DMS 273 (cell line): ENCODE results near the gene JAG1.
A peak's percentile ranks its signal among the peaks of the same experiment; 100 is the strongest.
"Not testable (repeated sequence)": the region's sequence is repeated elsewhere in the genome, so short reads cannot be mapped to it uniquely, and the experiment has no call there.

Source experiments
- DNase-seq: peaks from one replicate; lab custom pipeline; 2025; ENCODE audit not compliant: unreplicated experiment; lab: John Stamatoyannopoulos, UW

JAG1 gene

DNA sequence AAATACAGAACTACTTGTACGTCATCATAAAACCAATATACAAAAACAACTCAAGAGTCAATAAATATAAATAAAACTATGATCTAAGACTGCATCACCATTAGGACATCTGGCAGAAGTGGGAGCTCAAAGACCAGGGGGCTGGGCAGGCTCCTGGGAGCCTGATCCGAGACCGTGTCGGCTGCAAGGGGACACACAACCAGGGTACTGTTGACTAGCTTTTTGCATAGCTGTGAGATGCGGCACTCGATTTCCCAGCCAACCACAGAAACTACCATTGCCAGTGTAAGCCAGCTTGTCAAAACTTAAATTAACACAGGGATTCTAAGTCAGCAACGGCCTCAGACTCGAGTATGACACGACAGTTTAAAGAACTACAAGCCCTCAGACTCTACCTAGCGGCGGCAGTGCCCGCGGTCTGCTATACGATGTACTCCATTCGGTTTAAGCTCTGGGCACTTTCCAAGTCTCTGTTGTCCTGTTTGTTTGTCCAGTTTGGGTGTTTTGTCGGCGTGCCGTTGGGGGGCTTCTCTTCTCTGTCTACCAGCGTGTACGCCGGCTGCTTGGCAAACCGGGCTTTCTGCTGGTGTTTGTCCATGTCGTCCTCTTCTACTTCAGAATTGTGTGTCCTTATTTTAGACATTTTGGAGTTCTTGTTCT lies 34.6 kb downstream of the JAG1 start:
- no peak for DNase-seq

GRCh38 chr20:10637563-10637962 lies 36.2 kb downstream of the JAG1 start:
- no peak for DNase-seq

GRCh38 chr20:10637031-10637559 lies 36.7 kb downstream of the JAG1 start:
- no peak for DNase-seq

- no peak for DNase-seq
These were observed 37.4 kb downstream of the JAG1 start for GRCh38 chr20:10636326-10636818.

GRCh38 chr20:10635476-10636208 lies 38.2 kb downstream of the JAG1 start:
- no peak for DNase-seq

DNA sequence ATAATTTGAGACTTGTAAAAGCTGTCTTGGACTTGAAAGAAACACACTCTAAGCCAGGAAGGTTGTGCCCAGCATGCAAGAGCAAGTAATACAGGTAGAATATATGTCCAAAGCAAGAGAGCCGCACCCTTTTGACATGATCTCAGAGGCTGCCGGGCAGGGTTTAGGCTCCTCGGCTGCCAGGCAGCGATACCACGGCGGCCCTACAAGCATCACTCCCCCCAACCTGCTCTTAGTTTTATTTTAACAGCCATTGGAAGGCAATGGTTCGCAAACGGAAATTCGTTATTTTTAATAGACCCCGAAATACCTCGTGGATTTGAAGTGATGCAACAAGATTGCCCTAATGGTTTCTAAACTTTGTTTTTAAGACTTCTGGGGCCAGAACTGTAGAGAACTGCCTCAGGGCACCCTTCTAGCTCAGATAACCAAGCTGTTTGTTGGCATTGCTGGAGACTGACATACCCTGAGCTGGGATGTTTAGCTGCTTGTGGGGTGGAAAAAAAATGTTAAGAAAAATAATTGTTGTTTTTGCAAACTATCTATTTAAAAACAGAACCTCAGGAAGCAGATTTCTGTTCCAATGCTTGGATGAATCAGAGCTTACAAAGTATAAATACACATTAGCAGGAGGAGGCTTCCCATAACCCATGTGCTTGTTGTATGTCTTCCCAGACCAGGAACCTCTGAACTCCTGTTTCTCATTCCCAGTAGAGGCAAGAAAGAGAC lies 39.0 kb downstream of the JAG1 start:
- no peak for DNase-seq

GRCh38 chr20:10634211-10634610 lies 39.6 kb downstream of the JAG1 start:
- DNase-seq: no peak

DNA sequence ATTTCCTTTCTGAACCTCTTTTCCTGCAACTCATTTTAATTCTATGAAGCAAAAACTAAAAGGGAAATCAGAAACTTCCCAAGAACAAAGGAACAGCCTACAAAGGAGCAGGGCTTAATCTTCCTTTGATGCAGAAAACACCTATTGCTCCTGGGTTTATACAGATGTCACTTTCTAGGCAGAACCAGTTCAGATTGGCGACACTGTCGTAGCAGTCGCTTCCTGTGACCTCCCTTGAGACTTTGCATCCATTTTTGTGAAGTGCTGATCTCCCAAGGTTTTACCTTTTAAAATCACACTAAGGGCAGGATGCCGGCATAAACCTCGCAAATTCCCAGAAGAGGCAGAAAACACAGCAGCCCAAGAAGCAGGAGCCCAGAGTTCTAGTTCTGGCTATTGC lies 40.1 kb downstream of the JAG1 start:
- DNase-seq: no peak

DNA sequence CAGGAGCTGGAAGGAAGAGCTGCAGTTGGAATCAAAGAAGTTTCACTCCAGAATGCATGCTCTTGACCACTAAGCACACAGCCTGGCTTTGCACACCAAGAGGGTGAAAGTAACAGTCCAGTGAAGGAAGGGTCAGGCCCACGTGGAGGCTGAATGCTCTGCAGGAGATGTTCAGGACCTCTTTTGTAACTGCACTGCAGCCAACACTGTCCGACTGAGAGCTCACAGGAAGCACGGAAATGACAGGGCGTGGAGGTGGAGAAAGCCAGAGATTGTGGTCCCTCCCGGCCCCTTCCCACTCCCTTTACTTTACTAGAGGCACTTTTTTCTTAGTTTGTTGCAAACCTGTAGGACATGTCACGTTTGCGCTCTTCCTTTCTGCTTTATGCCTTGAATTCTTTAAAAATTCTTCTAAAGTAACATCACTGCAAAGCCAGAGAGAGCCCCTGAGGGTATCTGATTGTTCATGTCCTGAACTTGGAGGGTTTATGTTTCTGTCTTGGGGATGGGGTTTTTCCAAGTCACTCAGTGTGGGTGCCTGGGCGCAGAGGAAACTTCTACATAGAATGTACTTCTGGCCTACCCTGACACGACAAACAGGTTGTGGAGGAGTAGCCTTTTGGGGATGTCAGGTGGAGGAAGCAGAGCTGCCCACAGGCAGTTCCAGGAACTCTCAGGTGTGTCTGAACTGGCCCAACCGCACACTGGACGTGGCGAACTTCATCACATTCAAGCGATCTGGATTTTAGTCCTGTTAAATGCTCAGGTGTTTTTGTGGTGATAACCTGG lies 40.9 kb downstream of the JAG1 start:
- DNase-seq: no peak

DNA sequence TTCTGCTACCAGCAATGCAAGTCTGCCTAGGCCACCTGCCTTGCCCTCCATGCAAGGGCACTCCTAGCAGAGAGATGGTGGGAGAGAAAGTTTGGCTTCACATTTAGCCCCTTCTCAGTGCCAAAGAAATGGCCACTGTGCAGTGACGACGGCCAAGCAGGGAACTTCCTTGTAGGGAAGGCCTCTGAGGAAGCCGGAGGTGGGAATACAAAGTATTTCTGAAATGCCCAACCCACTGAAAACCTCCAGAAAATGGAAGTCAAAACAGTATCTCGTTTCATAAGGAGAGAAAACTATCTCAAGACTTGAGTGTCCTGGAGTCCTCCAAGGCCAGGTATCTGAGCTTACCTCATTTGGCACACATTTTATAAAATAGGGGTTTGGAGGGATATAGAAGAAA lies 42.7 kb downstream of the JAG1 start:
- no peak for DNase-seq

DNA sequence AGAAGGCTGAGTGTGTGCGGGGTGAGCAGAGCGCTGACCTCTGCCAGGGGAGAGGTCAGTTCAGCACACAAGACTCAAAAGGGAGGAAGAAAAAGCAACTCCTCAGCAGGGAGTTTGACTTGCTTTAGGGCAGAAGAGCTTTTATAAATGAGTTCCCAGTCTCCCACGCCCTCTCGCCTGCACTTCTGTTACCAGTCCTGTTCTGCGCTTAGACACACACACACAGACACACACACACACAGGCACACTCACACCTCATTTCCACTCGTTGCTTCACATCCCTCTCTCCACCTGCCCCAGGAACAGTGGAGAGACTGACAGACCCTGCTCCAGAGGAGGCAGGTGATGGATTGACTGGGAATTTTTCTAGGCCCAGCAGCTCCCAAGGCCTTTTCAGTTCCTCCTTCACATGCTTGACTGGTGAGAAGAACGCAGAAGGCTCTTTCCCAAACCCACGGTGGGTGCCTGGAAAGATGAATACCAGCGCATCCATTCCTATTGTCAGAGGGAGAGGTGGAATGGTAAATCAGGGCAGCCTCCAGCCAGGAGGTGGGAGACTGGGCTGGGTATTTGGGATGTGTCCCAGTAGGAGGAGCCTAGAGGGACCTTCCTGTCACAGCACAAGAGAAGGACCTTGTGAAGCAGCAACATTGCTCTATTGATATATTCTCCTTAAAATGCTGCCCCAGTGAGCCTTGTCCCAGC lies 43.7 kb downstream of the JAG1 start:
- DNase-seq: no peak

GRCh38 chr20:10626896-10627295 lies 46.9 kb downstream of the JAG1 start:
- DNase-seq: peak; percentile 25

GRCh38 chr20:10625641-10626040 lies 48.2 kb downstream of the JAG1 start:
- no peak for DNase-seq

GRCh38 chr20:10622657-10623418 lies 51.0 kb downstream of the JAG1 start:
- DNase-seq: no peak

GRCh38 chr20:10621149-10621548 lies 52.6 kb downstream of the JAG1 start:
- no peak for DNase-seq

DNA sequence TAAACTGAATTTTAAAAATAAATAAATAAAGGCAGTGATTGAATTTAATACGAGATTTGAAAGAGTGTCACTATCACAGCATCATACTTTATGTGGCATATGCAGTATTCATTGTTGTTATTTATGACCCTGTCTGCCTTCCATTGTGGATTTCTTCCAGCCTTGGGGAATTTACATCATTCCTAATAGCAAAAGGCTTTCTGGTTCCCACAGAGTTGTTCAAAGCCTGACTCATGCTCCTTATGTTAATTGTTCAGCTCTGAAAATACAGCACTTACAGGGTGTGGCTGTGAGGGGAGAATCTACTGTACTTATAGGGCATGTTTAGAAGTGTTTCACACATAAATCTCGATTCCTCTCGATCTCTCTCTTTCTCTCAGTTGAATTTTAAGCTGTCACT lies 54.4 kb downstream of the JAG1 start:
- no peak for DNase-seq

GRCh38 chr20:10618611-10619245 lies 55.1 kb downstream of the JAG1 start:
- DNase-seq: no peak

- DNase-seq: not testable (repeated sequence)
These were observed 56.2 kb downstream of the JAG1 start for GRCh38 chr20:10617549-10618133.

DNA sequence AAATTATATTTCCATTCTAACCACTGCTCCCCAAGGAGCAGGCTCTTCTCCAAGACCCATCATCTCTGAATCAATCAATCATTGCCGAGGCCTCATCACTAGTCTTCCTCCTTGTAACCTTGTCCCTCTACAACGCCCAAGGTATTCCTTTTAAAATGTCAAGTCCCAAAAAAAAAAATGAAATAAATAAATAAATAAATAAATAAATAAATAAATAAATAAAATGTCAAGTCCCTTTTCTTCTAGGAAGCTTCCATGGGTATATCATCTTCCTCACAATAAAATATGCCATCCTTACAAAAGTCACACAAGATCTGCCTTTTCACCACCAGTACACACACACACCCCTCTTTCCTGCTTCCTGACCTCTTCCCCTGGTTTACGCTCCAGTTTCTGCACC lies 57.6 kb downstream of the JAG1 start:
- no peak for DNase-seq
